ENCODE data around the gene OR56B4. TPM values are rescaled to one million over a fixed set of nuclear protein-coding genes. Genes with fewer than 3 reads are reported as not detected.
"Not testable (repeated sequence)": the region's sequence is repeated elsewhere in the genome, so short reads cannot be mapped to it uniquely, and the experiment has no call there.

The OR56B4 gene
- total RNA-seq, 2 donors from 2014 or later = not detected

GRCh38 chr11:6132431-6132830 is 24.9 kb downstream of the OR56B4 start:
- intact Hi-C loops (cut with DNase I, micrococcal nuclease) = no loop called here
- DNase-seq (no peak), ATAC-seq (no peak)

- intact Hi-C loops (cut with DNase I, micrococcal nuclease); ATAC-seq; DNase-seq: not testable (repeated sequence)
Observed at GRCh38 chr11:6135936-6136335, 28.5 kb downstream of the OR56B4 start.

GRCh38 chr11:6142936-6143335 is 35.5 kb downstream of the OR56B4 start:
- DNase-seq (no peak), ATAC-seq (no peak)
- intact Hi-C loops (cut with DNase I, micrococcal nuclease) = no loop called here

- not testable (repeated sequence) for ATAC-seq
Observed at GRCh38 chr11:6143737-6144136, 36.3 kb downstream of the OR56B4 start.

GRCh38 chr11:6151117-6151516 is 43.6 kb downstream of the OR56B4 start:
- DNase-seq (no peak), ATAC-seq (no peak)
- intact Hi-C loops (cut with DNase I, micrococcal nuclease) = no loop called here

More at GRCh38 chr11:6143737-6144136, 36.3 kb downstream of the OR56B4 start:
- DNase-seq; intact Hi-C loops (cut with DNase I, micrococcal nuclease): not testable (repeated sequence)

- intact Hi-C loops (cut with DNase I, micrococcal nuclease) = no loop called here
- ATAC-seq (no peak), DNase-seq (no peak)
Observed at GRCh38 chr11:6152126-6152525, 44.6 kb downstream of the OR56B4 start.

- intact Hi-C loops (cut with DNase I, micrococcal nuclease) = no loop called here
- DNase-seq = no peak
Observed at GRCh38 chr11:6156628-6157359, 49.3 kb downstream of the OR56B4 start.

More at GRCh38 chr11:6156628-6157359, 49.3 kb downstream of the OR56B4 start:
- ATAC-seq = no peak

Other genes starting within 250 kb of the OR56B4 start
- not detected for gene OR52E8, start 250.0 kb upstream of the OR56B4 start, total RNA-seq
- gene OR52E4, start 227.1 kb upstream of the OR56B4 start, total RNA-seq = not detected
- gene OR52E5, start 214.5 kb upstream of the OR56B4 start, total RNA-seq = not detected
- not detected for gene OR56A3, start 165.4 kb upstream of the OR56B4 start, total RNA-seq
- not detected for gene OR56A5, start 139.2 kb upstream of the OR56B4 start, total RNA-seq
- not detected for gene OR52L1, start 120.7 kb upstream of the OR56B4 start, total RNA-seq
- under 1 TPM in 1 of 2 donors, not detected in 1; 0.12 TPM for gene OR56A4, start 100.7 kb upstream of the OR56B4 start, total RNA-seq
- under 1 TPM in 1 of 2 donors, not detected in 1; 0.03 TPM for gene OR56A1, start 76.9 kb upstream of the OR56B4 start, total RNA-seq
- not detected for gene OR52B2, start 62.6 kb downstream of the OR56B4 start, total RNA-seq
- gene OR52W1, start 91.5 kb downstream of the OR56B4 start, total RNA-seq = not detected
- gene C11orf42, start 97.9 kb downstream of the OR56B4 start, total RNA-seq = not detected
- 100 to 1,000 TPM in 1 of 2 donors, 10 to 100 TPM in 1; 93.2 to 103 TPM for gene FHIP1B, start 127.0 kb downstream of the OR56B4 start, total RNA-seq
- gene CNGA4, start 131.4 kb downstream of the OR56B4 start, total RNA-seq = under 1 TPM in 1 of 2 donors, not detected in 1; 0.14 TPM
- gene CCKBR, start 152.2 kb downstream of the OR56B4 start, total RNA-seq = not detected
- 10 to 100 TPM in 1 of 2 donors, 1 to 10 TPM in 1; 4.6 to 22.4 TPM for gene CAVIN3, start 212.8 kb downstream of the OR56B4 start, total RNA-seq

All from left colon (tissue), 2 donors.